SK-N-MC (cell line): ENCODE data around the gene MED31.

Source experiments
- EZH2 ChIP-seq: fragments of 200-600 bp; sonication (generic); IDR thresholded peaks from one replicate; pipeline ENCODE4 v1.6.1; 2017; ENCODE audit warnings: antibody characterized with exemption
- POLR2AphosphoS5 ChIP-seq: IDR thresholded peaks from 2 replicates; pipeline ENCODE4 v1.6.1; 2012; ENCODE audit warnings: mild to moderate bottlenecking, low read depth, low read length, borderline replicate concordance

DNA sequence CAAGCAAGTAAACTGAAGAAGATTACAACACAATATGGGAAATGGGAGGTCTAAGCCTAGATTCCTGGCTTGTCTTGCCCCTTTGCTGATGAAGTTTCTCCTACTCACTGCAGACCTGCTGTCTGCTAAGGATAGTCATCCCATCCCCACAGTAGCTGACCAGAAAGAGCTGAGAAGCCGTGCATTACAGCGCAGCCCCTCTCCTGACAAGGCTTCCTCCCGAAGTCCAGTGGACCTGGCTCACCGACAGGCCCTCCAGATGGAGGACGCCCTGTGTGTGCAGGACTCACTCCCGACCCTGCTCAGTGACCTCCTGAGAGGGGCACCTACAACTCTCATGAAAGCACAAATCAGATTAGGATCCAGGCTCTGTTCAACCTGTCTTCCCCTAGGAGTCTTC is 46.3 kb downstream of the MED31 start:
- TF ChIP-seq POLR2AphosphoS5 = no peak
- no peak for TF ChIP-seq EZH2
